GM23338 (cell line): Measurements from ENCODE around the gene LRRFIP2.

ENCODE experiments used
- CREB1 ChIP-seq: fragments of 250-450 bp; sonication (Bioruptor Pico); IDR thresholded peaks from 2 replicates; pipeline ENCODE4 v1.5.0; 2020; ENCODE audit warnings: low read depth, mild to moderate bottlenecking, moderate library complexity
- CTCF ChIP-seq, 2 experiments: fragments of 200-600 bp in 1 of 2; sonication (generic) in 1 of 2; conservative IDR thresholded peaks; 2 replicates each; pipeline versions ENCODE4 v1.5.1 to v1.6.1; 2016 to 2017; ENCODE audit warnings: antibody characterized with exemption in 2 of 2, low read depth in 2 of 2, mild to moderate bottlenecking in 2 of 2, moderate library complexity in 1 of 2
- ETS1 ChIP-seq: IDR thresholded peaks from 2 replicates; pipeline ENCODE4 v1.6.1; 2016; ENCODE audit warnings: antibody characterized with exemption
- EZH2 ChIP-seq: fragments of 200-600 bp; sonication (generic); IDR thresholded peaks from one replicate; pipeline ENCODE4 v1.8.0; 2017; ENCODE audit warnings: antibody characterized with exemption, mild to moderate bottlenecking, low read depth; ENCODE audit not compliant: unreplicated experiment
- EZH2phosphoT487 ChIP-seq: fragments of 200-600 bp; sonication (generic); IDR thresholded peaks from one replicate; pipeline ENCODE4 v1.8.1; 2018; ENCODE audit warnings: antibody characterized with exemption; ENCODE audit not compliant: unreplicated experiment
- JUNB ChIP-seq: IDR thresholded peaks from one replicate; pipeline ENCODE4 v1.6.1; 2016; ENCODE audit warnings: antibody characterized with exemption; ENCODE audit not compliant: unreplicated experiment
- NANOG ChIP-seq: IDR thresholded peaks from 2 replicates; pipeline ENCODE4 v1.6.1; 2016; ENCODE audit warnings: antibody characterized with exemption, borderline replicate concordance
- POLR2AphosphoS5 ChIP-seq: IDR thresholded peaks from 2 replicates; pipeline ENCODE4 v1.6.1; 2016; ENCODE audit warnings: antibody characterized with exemption, low read depth
- REST ChIP-seq: IDR thresholded peaks from one replicate; pipeline ENCODE4 v1.6.1; 2018; ENCODE audit warnings: antibody characterized with exemption; ENCODE audit not compliant: unreplicated experiment
- STAT1 ChIP-seq: IDR thresholded peaks from one replicate; pipeline ENCODE4 v1.6.1; 2016; ENCODE audit warnings: antibody characterized with exemption; ENCODE audit not compliant: unreplicated experiment
- ZNF331 ChIP-seq: fragments of 250-450 bp; sonication (Bioruptor Pico); IDR thresholded peaks from 2 replicates; pipeline ENCODE4 v1.5.0; 2020; ENCODE audit warnings: low read depth, mild to moderate bottlenecking, moderate library complexity

- TF ChIP-seq CTCF (conservative IDR thresholded peaks at IDR 0.05; ENCODE audit: low read depth in 2 of 2) (no peak), POLR2AphosphoS5 (no peak), EZH2 (no peak), ZNF331 (CRISPR knock-in tag) (no peak), REST (no peak), ETS1 (no peak), EZH2phosphoT487 (no peak), JUNB (no peak), CREB1 (CRISPR knock-in tag) (no peak), NANOG (no peak), STAT1 (no peak)
Observed at GRCh38 chr3:37135561-37135960, 38.8 kb downstream of the LRRFIP2 start.
